H1 (cell line): ENCODE measurements around the gene ADSS1. TPM values are rescaled to one million over a fixed set of nuclear protein-coding genes. Genes with fewer than 3 reads are reported as not detected.

Experiments used
- JUN ChIP-seq: IDR thresholded peaks from 2 replicates; pipeline ENCODE4 v1.6.1; 2011; ENCODE audit warnings: low read depth, mild to moderate bottlenecking, improper control_type of control experiment, low read length
- KDM5A ChIP-seq: fragments of 200-600 bp; IDR thresholded peaks from 2 replicates; pipeline ENCODE4 v1.7.1; 2012; ENCODE audit warnings: mild to moderate bottlenecking, low read length, inconsistent platforms, mixed read lengths
- PHF8 ChIP-seq: fragments of 200-600 bp; sonication (generic); conservative IDR thresholded peaks from 2 replicates; pipeline ENCODE4 v1.7.1; 2012; ENCODE audit warnings: low read depth, mild to moderate bottlenecking, inconsistent platforms, low read length, moderate library complexity
- POLR2AphosphoS5 ChIP-seq: IDR thresholded peaks from 2 replicates; pipeline ENCODE4 v1.6.1; 2011; ENCODE audit warnings: low read depth, low read length
- YY1 ChIP-seq: IDR thresholded peaks from 2 replicates; pipeline ENCODE4 v1.6.1; 2011; ENCODE audit warnings: low read depth, mild to moderate bottlenecking, low read length
- polyA plus RNA-seq, 7 experiments: library from polyadenylated mRNA; depleted of rRNA in 3 of 7; stranded (reverse) in 5 of 7; unstranded in 2 of 7; fragments of >200 nt in 5 of 7; fragments of 200-250 nt in 2 of 7; gene quantifications; 1 replicate in 5 of 7; 2 replicates in 1 of 7; 4 replicates in 1 of 7; pipeline versions ENCODE4 v1.2.1 to v1.2.3, GENCODE V29; 2011 to 2013; ENCODE audit warnings: missing spikeins in 2 of 7, mixed read lengths in 2 of 7
- total RNA-seq: library from RNA; stranded (reverse); fragmentation: NEBNext Ultra II Directional; extraction: Animal tissue kit (Norgen Biotek cat#: 25700); gene quantifications from 2 replicates; pipeline ENCODE4 v1.2.1, GENCODE V29; 2021

Gene ADSS1
- total and polyA plus RNA-seq, 2 of the 8 experiments (the other 6 are each of a cell fraction or from before 2014, with no cell fraction given), result 7.1 to 7.9 TPM

- TF ChIP-seq PHF8 (no peak), KDM5A (no peak), YY1 (no peak), JUN (no peak), POLR2AphosphoS5 (no peak)
Observed at GRCh38 chr14:104705340-104706047, 18.5 kb upstream of the ADSS1 start (continued).
